Neural cell (in vitro differentiated cells): ENCODE measurements around the gene COL23A1.

ENCODE experiments used
- CTCF ChIP-seq: fragments of 450-650 bp; IDR thresholded peaks from 2 replicates; pipeline ENCODE4 v1.5.1; 2014; ENCODE audit warnings: antibody characterized with exemption, mild to moderate bottlenecking, moderate library complexity; ENCODE audit not compliant: poor library complexity, severe bottlenecking
- EP300 ChIP-seq: fragments of 450-650 bp; conservative IDR thresholded peaks from 2 replicates; pipeline ENCODE4 v1.6.1; 2014; ENCODE audit warnings: antibody characterized with exemption, mild to moderate bottlenecking, moderate library complexity; ENCODE audit not compliant: poor library complexity, severe bottlenecking
- EZH2 ChIP-seq: fragments of 200-600, 300-800 bp; shearing (Covaris generic), sonication (generic); IDR thresholded peaks from 2 replicates; pipeline ENCODE4 v1.6.1; 2014; ENCODE audit warnings: antibody characterized with exemption, low read length, borderline replicate concordance, mild to moderate bottlenecking; ENCODE audit not compliant: insufficient read depth, poor library complexity, severe bottlenecking
- POLR2AphosphoS5 ChIP-seq: IDR thresholded peaks from 2 replicates; pipeline ENCODE4 v1.6.1; 2012
- RAD21 ChIP-seq: fragments of 450-650 bp; conservative IDR thresholded peaks from 2 replicates; pipeline ENCODE4 v1.6.1; 2014; ENCODE audit warnings: antibody characterized with exemption, mild to moderate bottlenecking, moderate library complexity
- SMC3 ChIP-seq: fragments of 450-650 bp; conservative IDR thresholded peaks from 2 replicates; pipeline ENCODE4 v1.6.1; 2014; ENCODE audit warnings: antibody characterized with exemption, mild to moderate bottlenecking, moderate library complexity; ENCODE audit not compliant: poor library complexity

- TF ChIP-seq CTCF (no peak), RAD21 (no peak), EP300 (no peak), POLR2AphosphoS5 (no peak), EZH2 (no peak), SMC3 (no peak)
Observed at GRCh38 chr5:178439493-178440180, 150.6 kb downstream of the COL23A1 start.
